A549 (cell line): ENCODE results near the gene KMT2C. TPM values are rescaled to one million over a fixed set of nuclear protein-coding genes. Genes with fewer than 3 reads are reported as not detected.

ENCODE experiments used
- ATAC-seq, 2 experiments: fragments of 200-7000 bp in 1 of 2; fragments of >200 bp in 1 of 2; cut with Nextera tagmentation in 1 of 2; cut with Tn5 transposase in 1 of 2; 3 replicates each; pipeline versions ENCODE4 v1.8.0 to v1.9.1; 2018 to 2020; ENCODE audit warnings: mild to moderate bottlenecking in 1 of 2, moderate library complexity in 1 of 2
- CTCF ChIA-PET: fragments of 300-600 bp; sonication (Branson Sonifier 250); formaldehyde crosslinking; extraction: SDS; loops from one replicate; lab custom pipeline; 2021; ENCODE audit warnings: antibody characterized with exemption, inconsistent platforms; lab: Yijun Ruan, JAX
- POLR2A ChIA-PET: fragments of 350-600 bp; formaldehyde crosslinking; extraction: SDS; loops from one replicate; lab custom pipeline; 2021; ENCODE audit warnings: antibody characterized with exemption, inconsistent platforms; lab: Yijun Ruan, JAX
- DNase-seq, 2 experiments: peaks; one replicate each; pipeline versions ENCODE4 v3.0.0 to v3.0.0-alpha.2; 2011 to 2016; ENCODE audit warnings: low read depth in 1 of 2, low spot score in 1 of 2
- FAIRE-seq: peaks from 2 replicates; lab custom pipeline; 2011; peaks lifted over from hg19 to GRCh38; lab: Jason Lieb, UNC
- H3K27ac ChIP-seq, 2 experiments: fragments of >200 bp; sonication (Bioruptor Twin); formaldehyde crosslinking; 3 replicates each; pipeline ENCODE4 v1.5.1; 2016 to 2017
- H3K4me1 ChIP-seq: fragments of >200 bp; sonication (Bioruptor Twin); formaldehyde crosslinking; 3 replicates; pipeline ENCODE4 v1.6.1; 2016
- H3K4me2 ChIP-seq: fragments of >200 bp; sonication (Bioruptor Twin); formaldehyde crosslinking; 3 replicates; pipeline ENCODE4 v1.6.1; 2016
- H3K4me3 ChIP-seq: fragments of >200 bp; sonication (Bioruptor Twin); formaldehyde crosslinking; 3 replicates; pipeline ENCODE4 v1.5.1; 2016
- H3K9me3 ChIP-seq: fragments of >200 bp; sonication (Bioruptor Twin); formaldehyde crosslinking; 3 replicates; pipeline ENCODE4 v1.6.1; 2016
- BHLHE40 ChIP-seq: IDR thresholded peaks from 2 replicates; pipeline ENCODE4 v1.6.1; 2012; ENCODE audit warnings: low read depth, low read length, inconsistent platforms
- CBX8 ChIP-seq: fragments of 200-600 bp; sonication (generic); IDR thresholded peaks from 2 replicates; pipeline ENCODE4 v1.6.1; 2016
- CEBPB ChIP-seq, 2 experiments: fragments of >200 bp in 1 of 2; sonication (Bioruptor Twin) in 1 of 2; formaldehyde crosslinking in 1 of 2; IDR thresholded peaks; 2 replicates each; pipeline ENCODE4 v1.6.1; 2012 to 2016
- CHD4 ChIP-seq: fragments of 200-600 bp; sonication (generic); IDR thresholded peaks from 2 replicates; pipeline ENCODE4 v1.6.1; 2016; ENCODE audit warnings: antibody characterized with exemption, mild to moderate bottlenecking, borderline replicate concordance
- EHF ChIP-seq: fragments of 250-450 bp; sonication (Bioruptor Pico); IDR thresholded peaks from 2 replicates; pipeline ENCODE4 v1.5.0; 2020; ENCODE audit warnings: mild to moderate bottlenecking
- ESRRA ChIP-seq: fragments of 150-350 bp; IDR thresholded peaks from 2 replicates; pipeline ENCODE4 v1.6.1; 2014; ENCODE audit warnings: mild to moderate bottlenecking, low read length, borderline replicate concordance
- FOXS1 ChIP-seq: fragments of 250-450 bp; sonication (Bioruptor Pico); IDR thresholded peaks from 2 replicates; pipeline ENCODE4 v1.5.0; 2020; ENCODE audit warnings: mild to moderate bottlenecking, moderate library complexity
- HOXA7 ChIP-seq: fragments of 250-450 bp; sonication (Bioruptor Pico); IDR thresholded peaks from 2 replicates; pipeline ENCODE4 v1.5.0; 2020; ENCODE audit warnings: mild to moderate bottlenecking, moderate library complexity
- HOXB13 ChIP-seq: fragments of 250-450 bp; sonication (Bioruptor Pico); IDR thresholded peaks from 2 replicates; pipeline ENCODE4 v1.5.0; 2020; ENCODE audit warnings: low read depth, mild to moderate bottlenecking, moderate library complexity
- JUNB ChIP-seq: fragments of >200 bp; sonication (Bioruptor Twin); formaldehyde crosslinking; IDR thresholded peaks from 2 replicates; pipeline ENCODE4 v1.6.1; 2016
- KDM5A ChIP-seq: fragments of 200-600 bp; sonication (generic); IDR thresholded peaks from 2 replicates; pipeline ENCODE4 v1.6.1; 2016; ENCODE audit warnings: antibody characterized with exemption, mild to moderate bottlenecking
- MAZ ChIP-seq: fragments of 150-350 bp; IDR thresholded peaks from 2 replicates; pipeline ENCODE4 v1.6.1; 2014; ENCODE audit warnings: antibody characterized with exemption, low read depth, low read length, borderline replicate concordance
- NPAS2 ChIP-seq: fragments of 250-450 bp; sonication (Bioruptor Pico); IDR thresholded peaks from 2 replicates; pipeline ENCODE4 v1.8.0; 2022; ENCODE audit warnings: mild to moderate bottlenecking, moderate library complexity, borderline replicate concordance
- NR3C1 ChIP-seq: fragments of >200 bp; sonication (Bioruptor Twin); formaldehyde crosslinking; IDR thresholded peaks from 3 replicates; pipeline ENCODE4 v1.6.1; 2017
- POLR2A ChIP-seq: IDR thresholded peaks from 2 replicates; pipeline ENCODE4 v1.6.1; 2012; ENCODE audit warnings: mild to moderate bottlenecking, low read length
- POLR2AphosphoS2 ChIP-seq: conservative IDR thresholded peaks from 2 replicates; pipeline ENCODE4 v1.6.1; 2012; ENCODE audit warnings: low read length, improper control_type of control experiment, inconsistent platforms
- RAD21 ChIP-seq, 2 experiments: fragments of >200 bp in 1 of 2; sonication (Bioruptor Twin) in 1 of 2; formaldehyde crosslinking in 1 of 2; IDR thresholded peaks in 1 of 2; conservative IDR thresholded peaks in 1 of 2; 2 replicates in 1 of 2; 3 replicates in 1 of 2; pipeline ENCODE4 v1.6.1; 2012 to 2018; ENCODE audit warnings: inconsistent platforms in 1 of 2
- RARB ChIP-seq: fragments of 250-450 bp; sonication (Bioruptor Pico); IDR thresholded peaks from 2 replicates; pipeline ENCODE4 v1.8.0; 2021; ENCODE audit warnings: mild to moderate bottlenecking, moderate library complexity
- SREBF2 ChIP-seq: fragments of 450-650 bp; IDR thresholded peaks from 2 replicates; pipeline ENCODE4 v1.6.1; 2014; ENCODE audit warnings: mild to moderate bottlenecking, moderate library complexity
- TFCP2L1 ChIP-seq: fragments of 250-450 bp; sonication (Bioruptor Pico); IDR thresholded peaks from 2 replicates; pipeline ENCODE4 v1.5.0; 2021; ENCODE audit warnings: mild to moderate bottlenecking
- TP53 ChIP-seq: fragments of 250-450 bp; sonication (Bioruptor Pico); IDR thresholded peaks from 2 replicates; pipeline ENCODE4 v1.5.0; 2021; ENCODE audit warnings: mild to moderate bottlenecking, moderate library complexity
- USF2 ChIP-seq: fragments of 450-650 bp; IDR thresholded peaks from 2 replicates; pipeline ENCODE4 v1.6.1; 2014; ENCODE audit warnings: antibody characterized with exemption
- ZFP36 ChIP-seq: fragments of 450-650 bp; IDR thresholded peaks from 2 replicates; pipeline ENCODE4 v1.6.1; 2014; ENCODE audit warnings: borderline replicate concordance; ENCODE audit not compliant: partially characterized antibody
- ZNF302 ChIP-seq: fragments of 250-450 bp; sonication (Bioruptor Pico); IDR thresholded peaks from 2 replicates; pipeline ENCODE4 v1.9.0; 2021; ENCODE audit warnings: inconsistent platforms, mild to moderate bottlenecking, moderate library complexity
- ZSCAN20 ChIP-seq: fragments of 250-450 bp; sonication (Bioruptor Pico); IDR thresholded peaks from 2 replicates; pipeline ENCODE4 v1.8.0; 2022; ENCODE audit warnings: mild to moderate bottlenecking, moderate library complexity
- WGBS: methylation state at CpG from one replicate; pipeline ENCODE4 v1.1.6; 2017; ENCODE audit errors: missing lambda C conversion rate; 5-methylcytosine and 5-hydroxymethylcytosine counted together
- polyA plus RNA-seq, 4 experiments: library from polyadenylated mRNA; depleted of rRNA in 3 of 4; stranded (reverse); fragments of >200 nt; fragmentation: RNase III in 1 of 4; extraction: RNeasy Plus Mini Kit Qiagen cat#74134 plus additional on column Dnase treatment in 1 of 4; gene quantifications; 2 replicates in 3 of 4; 3 replicates in 1 of 4; pipeline ENCODE4 v1.2.3, GENCODE V29; 2011 to 2017
- TF ChIP-seq, protein P1 (sequence below): fragments of 250-450 bp; sonication (Bioruptor Pico); IDR thresholded peaks from 2 replicates; pipeline ENCODE4 v1.5.0; 2020; ENCODE audit warnings: low read depth, mild to moderate bottlenecking, moderate library complexity
- TF ChIP-seq, protein P2 (sequence below): fragments of >200 bp; sonication (Bioruptor Twin); formaldehyde crosslinking; IDR thresholded peaks from 2 replicates; pipeline ENCODE4 v1.6.1; 2016
- TF ChIP-seq, protein P3 (sequence below): fragments of >200 bp; sonication (Bioruptor Twin); formaldehyde crosslinking; IDR thresholded peaks from 3 replicates; pipeline ENCODE4 v1.5.1; 2016
- TF ChIP-seq, protein P4 (sequence below): IDR thresholded peaks from 2 replicates; pipeline ENCODE4 v1.6.1; 2012

The KMT2C gene
- polyA plus RNA-seq, 2 of the 4 experiments (the other 2 are of a cell fraction): 4.2 to 13.1 TPM

DNA sequence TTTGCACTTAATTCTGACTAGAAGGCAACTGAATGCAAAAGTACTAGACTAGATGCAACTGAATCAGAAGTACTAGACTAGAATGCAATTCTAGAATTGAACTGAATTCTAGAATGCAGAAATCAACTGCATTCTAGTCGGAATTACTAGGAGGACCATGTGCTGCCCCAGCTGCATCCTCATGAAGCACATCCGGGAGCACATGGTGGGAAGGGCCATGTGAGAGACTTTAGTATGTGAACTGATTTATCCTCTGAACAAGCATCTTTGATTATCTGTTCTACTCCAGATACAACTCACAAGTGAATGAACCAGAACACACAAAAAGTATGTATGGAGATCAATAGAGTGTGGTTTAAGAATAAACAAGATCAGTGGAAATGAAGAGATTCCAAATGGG, 295.2 kb downstream of the KMT2C start:
- DNase-seq (no peak), FAIRE-seq (no peak), ATAC-seq (no peak)
- H3K27ac ChIP-seq: no peak overlapping the region
- ChIA-PET CTCF (no interaction called here), POLR2A (no interaction called here)
- H3K4me3 ChIP-seq: no peak overlapping the region
- no peaks in the 10 kb centered on the region for H3K9me3 ChIP-seq
- 93% methylated on average over 2 of the region's 2 CpGs for WGBS
- no peak for TF ChIP-seq POLR2A
- TF ChIP-seq HOXA7 (CRISPR knock-in tag): no peak
- no peak for TF ChIP-seq ZNF302 (CRISPR knock-in tag)
- TF ChIP-seq, protein P1, sequence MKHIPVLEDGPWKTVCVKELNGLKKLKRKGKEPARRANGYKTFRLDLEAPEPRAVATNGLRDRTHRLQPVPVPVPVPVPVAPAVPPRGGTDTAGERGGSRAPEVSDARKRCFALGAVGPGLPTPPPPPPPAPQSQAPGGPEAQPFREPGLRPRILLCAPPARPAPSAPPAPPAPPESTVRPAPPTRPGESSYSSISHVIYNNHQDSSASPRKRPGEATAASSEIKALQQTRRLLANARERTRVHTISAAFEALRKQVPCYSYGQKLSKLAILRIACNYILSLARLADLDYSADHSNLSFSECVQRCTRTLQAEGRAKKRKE: no peak
- TF ChIP-seq, protein P2, sequence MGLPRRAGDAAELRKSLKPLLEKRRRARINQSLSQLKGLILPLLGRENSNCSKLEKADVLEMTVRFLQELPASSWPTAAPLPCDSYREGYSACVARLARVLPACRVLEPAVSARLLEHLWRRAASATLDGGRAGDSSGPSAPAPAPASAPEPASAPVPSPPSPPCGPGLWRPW: no peak
- TF ChIP-seq TP53: no peak
- TF ChIP-seq FOXS1 (CRISPR knock-in tag): no peak
- TF ChIP-seq MAZ: no peak
- no peak for TF ChIP-seq CEBPB (IDR thresholded peaks at IDR 0.05)
- no peak for TF ChIP-seq CHD4
- TF ChIP-seq BHLHE40: no peak
- TF ChIP-seq JUNB: no peak
- TF ChIP-seq ZFP36: no peak
- no peak for TF ChIP-seq KDM5A
- TF ChIP-seq POLR2AphosphoS2: no peak
- no peak for TF ChIP-seq NPAS2 (CRISPR knock-in tag)
- H3K4me2 ChIP-seq: no peak overlapping the region
- H3K4me1 ChIP-seq: no peaks in the 10 kb centered on the region

DNA sequence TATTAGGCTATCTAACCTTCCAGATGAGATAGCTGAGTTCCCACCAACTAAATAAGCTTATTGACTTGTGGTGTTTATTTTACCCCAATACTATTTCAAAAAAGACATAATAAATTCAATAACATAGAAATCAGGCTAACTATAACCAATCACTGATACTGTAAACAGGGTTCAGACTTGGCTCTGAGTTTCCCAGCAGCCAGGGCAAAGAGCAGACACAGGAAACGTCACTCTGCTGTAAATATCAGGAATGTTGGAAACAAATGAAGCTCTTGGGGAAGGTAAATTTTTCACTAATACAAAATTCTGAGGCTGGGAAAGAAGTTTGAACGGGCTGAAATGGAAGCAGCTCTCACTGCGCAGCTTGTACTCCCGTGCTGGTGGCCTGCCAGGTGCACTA, 295.7 kb downstream of the KMT2C start:
- no peak for FAIRE-seq
- Histone ChIP-seq H3K4me2 (no peak overlapping the region), H3K9me3 (no peaks in the 10 kb centered on the region), H3K27ac (no peak overlapping the region), H3K4me1 (no peaks in the 10 kb centered on the region), H3K4me3 (no peak overlapping the region)
- DNase-seq: no peak
- TF ChIP-seq, protein P3, sequence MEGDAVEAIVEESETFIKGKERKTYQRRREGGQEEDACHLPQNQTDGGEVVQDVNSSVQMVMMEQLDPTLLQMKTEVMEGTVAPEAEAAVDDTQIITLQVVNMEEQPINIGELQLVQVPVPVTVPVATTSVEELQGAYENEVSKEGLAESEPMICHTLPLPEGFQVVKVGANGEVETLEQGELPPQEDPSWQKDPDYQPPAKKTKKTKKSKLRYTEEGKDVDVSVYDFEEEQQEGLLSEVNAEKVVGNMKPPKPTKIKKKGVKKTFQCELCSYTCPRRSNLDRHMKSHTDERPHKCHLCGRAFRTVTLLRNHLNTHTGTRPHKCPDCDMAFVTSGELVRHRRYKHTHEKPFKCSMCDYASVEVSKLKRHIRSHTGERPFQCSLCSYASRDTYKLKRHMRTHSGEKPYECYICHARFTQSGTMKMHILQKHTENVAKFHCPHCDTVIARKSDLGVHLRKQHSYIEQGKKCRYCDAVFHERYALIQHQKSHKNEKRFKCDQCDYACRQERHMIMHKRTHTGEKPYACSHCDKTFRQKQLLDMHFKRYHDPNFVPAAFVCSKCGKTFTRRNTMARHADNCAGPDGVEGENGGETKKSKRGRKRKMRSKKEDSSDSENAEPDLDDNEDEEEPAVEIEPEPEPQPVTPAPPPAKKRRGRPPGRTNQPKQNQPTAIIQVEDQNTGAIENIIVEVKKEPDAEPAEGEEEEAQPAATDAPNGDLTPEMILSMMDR: no peak
- TF ChIP-seq ESRRA (no peak), NPAS2 (CRISPR knock-in tag) (no peak), ZNF302 (CRISPR knock-in tag) (no peak), RARB (no peak)
- ChIA-PET POLR2A (no interaction called here), CTCF (interaction anchor here (1.7 kb wide), 1 partner anchor 9 kb away, joined by 6 read pairs; no protein-coding TSS in a partner anchor)
- WGBS: 91% methylated on average over 4 of the region's 4 CpGs
- ATAC-seq: no peak

GRCh38 chr7:152137476-152138025, 298.3 kb downstream of the KMT2C start:
- Histone ChIP-seq H3K4me3 (no peak overlapping the region), H3K4me2 (no peak overlapping the region), H3K9me3 (no peaks in the 10 kb centered on the region), H3K4me1 (no peaks in the 10 kb centered on the region), H3K27ac (no peak overlapping the region)
- DNase-seq (no peak), ATAC-seq (no peak), FAIRE-seq (no peak)
- ChIA-PET POLR2A (no interaction called here), CTCF (no interaction called here)
- 91% methylated on average over 7 of the region's 7 CpGs for WGBS
- no peak for TF ChIP-seq EHF
- no peak for TF ChIP-seq USF2
- no peak for TF ChIP-seq FOXS1 (CRISPR knock-in tag)
- no peak for TF ChIP-seq ZSCAN20 (CRISPR knock-in tag)
- no peak for TF ChIP-seq HOXB13
- TF ChIP-seq TP53: no peak
- TF ChIP-seq, protein P4, sequence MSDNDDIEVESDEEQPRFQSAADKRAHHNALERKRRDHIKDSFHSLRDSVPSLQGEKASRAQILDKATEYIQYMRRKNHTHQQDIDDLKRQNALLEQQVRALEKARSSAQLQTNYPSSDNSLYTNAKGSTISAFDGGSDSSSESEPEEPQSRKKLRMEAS: no peak
- no peak for TF ChIP-seq CBX8
- no peak for TF ChIP-seq SREBF2
- TF ChIP-seq TFCP2L1: no peak
- no peak for TF ChIP-seq NR3C1
- TF ChIP-seq RAD21 (conservative IDR thresholded peaks at IDR 0.05 in 1 of 2, IDR thresholded peaks at IDR 0.05 in 1 of 2): no peak
- no peak for TF ChIP-seq ZNF302 (CRISPR knock-in tag)
- TF ChIP-seq HOXA7 (CRISPR knock-in tag): no peak
- TF ChIP-seq POLR2A: no peak
- no peak for TF ChIP-seq KDM5A
